ENCODE data around the gene TCTN1.

The TCTN1 gene

GRCh38 chr12:110690127-110690430 is 76.2 kb downstream of the TCTN1 start:
- DNase-seq (ENCODE audit: low read depth): no peak
- no peak overlapping the region for H3K4me3 ChIP-seq (ENCODE audit: low read length)
- TF ChIP-seq, protein P1, sequence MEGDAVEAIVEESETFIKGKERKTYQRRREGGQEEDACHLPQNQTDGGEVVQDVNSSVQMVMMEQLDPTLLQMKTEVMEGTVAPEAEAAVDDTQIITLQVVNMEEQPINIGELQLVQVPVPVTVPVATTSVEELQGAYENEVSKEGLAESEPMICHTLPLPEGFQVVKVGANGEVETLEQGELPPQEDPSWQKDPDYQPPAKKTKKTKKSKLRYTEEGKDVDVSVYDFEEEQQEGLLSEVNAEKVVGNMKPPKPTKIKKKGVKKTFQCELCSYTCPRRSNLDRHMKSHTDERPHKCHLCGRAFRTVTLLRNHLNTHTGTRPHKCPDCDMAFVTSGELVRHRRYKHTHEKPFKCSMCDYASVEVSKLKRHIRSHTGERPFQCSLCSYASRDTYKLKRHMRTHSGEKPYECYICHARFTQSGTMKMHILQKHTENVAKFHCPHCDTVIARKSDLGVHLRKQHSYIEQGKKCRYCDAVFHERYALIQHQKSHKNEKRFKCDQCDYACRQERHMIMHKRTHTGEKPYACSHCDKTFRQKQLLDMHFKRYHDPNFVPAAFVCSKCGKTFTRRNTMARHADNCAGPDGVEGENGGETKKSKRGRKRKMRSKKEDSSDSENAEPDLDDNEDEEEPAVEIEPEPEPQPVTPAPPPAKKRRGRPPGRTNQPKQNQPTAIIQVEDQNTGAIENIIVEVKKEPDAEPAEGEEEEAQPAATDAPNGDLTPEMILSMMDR (IDR thresholded peaks at IDR 0.05; ENCODE audit: insufficient read depth, low read depth, low read length, missing control alignments): no peak

DNA sequence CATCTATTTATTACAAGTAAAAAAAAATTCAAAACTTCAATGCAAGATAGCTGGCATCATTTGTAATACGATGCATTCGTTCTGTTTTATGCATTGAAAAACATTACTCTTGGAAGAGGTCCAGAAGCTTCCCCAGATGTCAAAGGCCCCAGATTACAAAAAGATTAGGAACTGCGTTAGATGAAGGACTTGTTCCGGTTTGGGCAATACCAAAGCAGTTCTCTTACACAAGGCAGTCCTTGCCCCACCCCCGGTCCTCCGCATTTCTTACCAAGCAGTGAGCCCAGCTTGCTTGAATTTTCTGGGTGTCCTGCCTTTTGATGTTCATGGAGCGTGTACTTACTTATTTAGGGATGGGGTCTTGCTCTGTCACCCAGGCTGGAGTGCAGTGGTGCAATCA is 79.8 kb downstream of the TCTN1 start:
- TF ChIP-seq, protein P1 (IDR thresholded peaks at IDR 0.05; ENCODE audit: insufficient read depth, low read depth, low read length, missing control alignments): no peak
- H3K4me3 ChIP-seq (ENCODE audit: low read length): no peak overlapping the region
- DNase-seq (ENCODE audit: low read depth): no peak

DNA sequence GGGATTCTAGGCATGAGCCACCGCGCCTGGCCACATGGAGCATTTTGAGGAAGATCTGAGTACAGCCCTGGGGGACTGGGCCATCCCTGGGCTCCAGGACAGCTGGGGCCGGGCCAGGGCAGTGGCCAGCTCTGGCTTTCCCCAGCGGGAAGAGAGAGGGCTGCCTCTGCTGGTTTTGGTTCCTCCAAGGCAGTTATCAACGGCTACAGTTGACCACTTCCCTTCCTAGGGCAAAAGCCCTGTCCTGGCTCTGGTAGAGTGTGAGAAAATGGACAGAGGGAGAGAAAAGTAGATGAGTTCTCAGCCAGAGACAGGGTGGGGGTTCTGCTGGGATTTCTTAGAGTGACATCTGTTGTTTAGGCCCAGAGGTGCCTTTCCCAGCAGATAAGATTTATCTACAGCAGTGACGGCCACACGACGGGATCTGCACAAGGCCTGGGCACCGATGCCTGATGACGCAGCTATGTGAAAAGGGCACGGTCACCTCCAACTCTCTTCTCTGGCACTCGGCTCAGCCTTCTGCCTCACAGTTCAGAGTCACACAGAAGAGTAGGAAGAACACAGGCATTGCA is 80.5 kb downstream of the TCTN1 start:
- TF ChIP-seq, protein P1 (IDR thresholded peaks at IDR 0.05; ENCODE audit: insufficient read depth, low read depth, low read length, missing control alignments): no peak
- DNase-seq (ENCODE audit: low read depth): no peak
- H3K4me3 ChIP-seq (ENCODE audit: low read length): no peak overlapping the region

DNA sequence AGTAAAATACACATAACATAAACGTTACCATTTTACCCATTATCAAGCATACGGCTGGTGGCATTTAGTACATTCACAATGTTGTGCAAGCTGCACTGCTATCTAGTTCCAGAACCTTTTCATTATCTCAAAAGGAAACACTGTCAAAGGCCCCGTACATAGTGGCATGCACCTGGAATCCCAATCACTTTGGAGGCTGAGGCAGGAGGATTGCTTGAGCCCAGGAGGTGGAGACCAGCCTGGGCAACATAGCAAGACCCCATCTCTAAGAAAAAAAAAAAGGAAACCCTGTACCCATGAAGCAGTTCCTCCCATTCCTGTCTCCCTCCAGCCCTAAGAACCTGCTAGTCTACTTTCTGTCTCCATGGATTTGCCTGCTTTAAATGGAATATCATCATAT is 82.4 kb downstream of the TCTN1 start:
- DNase-seq (ENCODE audit: low read depth): no peak
- H3K4me3 ChIP-seq (ENCODE audit: low read length): no peak overlapping the region
- TF ChIP-seq, protein P1 (IDR thresholded peaks at IDR 0.05; ENCODE audit: insufficient read depth, low read depth, low read length, missing control alignments): no peak

DNA sequence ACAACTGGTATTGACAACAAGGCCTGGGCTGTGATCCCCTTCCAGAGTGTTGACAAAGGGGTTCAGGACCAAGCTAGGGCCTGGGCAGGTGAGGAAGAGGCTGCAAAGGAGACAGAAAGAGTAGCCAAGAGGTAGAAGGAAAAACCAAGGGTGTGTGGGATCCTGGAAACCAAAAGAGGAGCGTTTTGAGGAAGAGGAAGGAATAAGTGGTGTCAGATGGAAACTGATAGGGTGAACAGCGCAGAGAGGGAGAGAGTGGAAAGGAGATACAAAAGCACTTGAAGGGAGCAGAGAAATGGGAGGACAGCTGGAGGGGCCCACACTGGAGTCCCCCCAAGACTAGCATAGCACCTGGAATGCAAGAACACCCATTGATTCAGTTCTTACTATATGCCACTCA is 83.3 kb downstream of the TCTN1 start:
- no peak for DNase-seq (ENCODE audit: low read depth)
- TF ChIP-seq, protein P1 (IDR thresholded peaks at IDR 0.05; ENCODE audit: insufficient read depth, low read depth, low read length, missing control alignments): no peak
- no peak overlapping the region for H3K4me3 ChIP-seq (ENCODE audit: low read length)

- TF ChIP-seq, protein P1 (IDR thresholded peaks at IDR 0.05; ENCODE audit: insufficient read depth, low read depth, low read length, missing control alignments): peak; percentile 81
- peak; percentile 81 for DNase-seq (ENCODE audit: low read depth)
- H3K4me3 ChIP-seq (ENCODE audit: low read length): no peak overlapping the region
Measured at GRCh38 chr12:110698171-110698902, 84.4 kb downstream of the TCTN1 start.

Data from epithelial cell of esophagus (primary cell).